GM12878 (cell line): ENCODE results near the gene SVIL. TPM values are rescaled to one million over a fixed set of nuclear protein-coding genes. Genes with fewer than 3 reads are reported as not detected.

Source experiments
- ATAC-seq: fragments of 200-7000 bp; cut with Tn5 transposase; 3 replicates; pipeline ENCODE4 v1.9.1; 2020; ENCODE audit warnings: mild to moderate bottlenecking, moderate library complexity
- BruUV-seq: library from RNA; stranded (reverse); fragments of 400-500 nt; replicated peaks from 2 replicates; lab custom pipeline; 2021; lab: Mats Ljungman, UMichigan
- CTCF ChIA-PET: fragments of 300-600 bp; sonication (Branson Sonifier 250); formaldehyde crosslinking; extraction: SDS; loops from one replicate; lab custom pipeline; 2021; ENCODE audit warnings: inconsistent platforms; lab: Yijun Ruan, JAX
- POLR2A ChIA-PET: fragments of 350-600 bp; formaldehyde crosslinking; extraction: SDS; loops from one replicate; lab custom pipeline; 2021; ENCODE audit warnings: inconsistent platforms; lab: Charles Lee
- RAD21 ChIA-PET: fragments of 300-600 bp; sonication (Branson Sonifier 250); formaldehyde crosslinking; loops from one replicate; lab custom pipeline; 2023; ENCODE audit warnings: antibody characterized with exemption; ENCODE audit not compliant: unreplicated experiment; lab: Charles Lee
- SMC1A ChIA-PET: fragments of 300-600 bp; sonication (Branson Sonifier 250); formaldehyde crosslinking; loops from one replicate; lab custom pipeline; 2023; ENCODE audit not compliant: unreplicated experiment, uncharacterized antibody; lab: Charles Lee
- DNase-seq: peaks from one replicate; pipeline ENCODE4 v3.0.0-alpha.2; 2011; ENCODE audit warnings: low read depth, low spot score
- FAIRE-seq: peaks from 3 replicates; lab custom pipeline; 2011; peaks lifted over from hg19 to GRCh38; lab: Jason Lieb, UNC
- H2AFZ ChIP-seq: 2 replicates; pipeline ENCODE4 v1.6.0; 2011; ENCODE audit warnings: low read depth, low read length, control low read depth; ENCODE audit not compliant: control insufficient read depth
- H3K27ac ChIP-seq: 2 replicates; pipeline ENCODE4 v1.5.1; 2011; ENCODE audit warnings: control low read depth; ENCODE audit not compliant: control insufficient read depth, insufficient read depth
- H3K27me3 ChIP-seq, 2 experiments: replicated peaks in 1 of 2; 2 replicates each; pipeline versions ENCODE4 v1.6.0 to v1.6.1; 2011; ENCODE audit warnings: low read length in 1 of 2; ENCODE audit not compliant: control insufficient read depth in 2 of 2, insufficient read depth in 2 of 2
- H3K36me3 ChIP-seq, 2 experiments: 2 replicates each; pipeline ENCODE4 v1.5.1; 2011; ENCODE audit warnings: low read length in 1 of 2; ENCODE audit not compliant: control insufficient read depth in 2 of 2, insufficient read depth in 2 of 2
- H3K4me1 ChIP-seq: 2 replicates; pipeline ENCODE4 v1.6.1; 2011; ENCODE audit warnings: mild to moderate bottlenecking, low read length, moderate library complexity, mixed read lengths; ENCODE audit not compliant: control insufficient read depth, insufficient read depth
- H3K4me2 ChIP-seq: 2 replicates; pipeline ENCODE4 v1.6.0; 2011; ENCODE audit warnings: control low read depth; ENCODE audit not compliant: control insufficient read depth, insufficient read depth
- H3K4me3 ChIP-seq: fragments of 200-600 bp; sonication (generic); 2 replicates; pipeline ENCODE4 v1.5.1; 2016
- H3K79me2 ChIP-seq: 2 replicates; pipeline ENCODE4 v1.6.0; 2011; ENCODE audit warnings: low read length; ENCODE audit not compliant: control insufficient read depth, insufficient read depth
- H3K9ac ChIP-seq: 2 replicates; pipeline ENCODE4 v1.8.0; 2011; ENCODE audit warnings: low read length, control low read depth, mixed read lengths; ENCODE audit not compliant: control insufficient read depth, insufficient read depth
- H3K9me3 ChIP-seq: replicated peaks from 3 replicates; pipeline ENCODE4 v1.5.1; 2011; ENCODE audit warnings: mild to moderate bottlenecking, low read length; ENCODE audit not compliant: control insufficient read depth, insufficient read depth
- H4K20me1 ChIP-seq: 2 replicates; pipeline ENCODE4 v1.6.0; 2011; ENCODE audit not compliant: control insufficient read depth, insufficient read depth
- BCLAF1 ChIP-seq: fragments of 450-650 bp; IDR thresholded peaks from 2 replicates; pipeline ENCODE4 v1.6.1; 2017; ENCODE audit warnings: antibody characterized with exemption, mild to moderate bottlenecking, moderate library complexity
- CHD2 ChIP-seq: IDR thresholded peaks from 2 replicates; pipeline ENCODE4 v1.6.1; 2011; ENCODE audit warnings: low read depth, low read length, improper control_type of control experiment, borderline replicate concordance
- E4F1 ChIP-seq: fragments of 450-650 bp; IDR thresholded peaks from 2 replicates; pipeline ENCODE4 v1.6.1; 2018; ENCODE audit warnings: borderline replicate concordance, mild to moderate bottlenecking; ENCODE audit not compliant: partially characterized antibody
- EGR1 ChIP-seq, 2 experiments: IDR thresholded peaks; 1 replicate in 1 of 2; 2 replicates in 1 of 2; pipeline ENCODE4 v1.6.1; 2011 to 2012; ENCODE audit warnings: low read depth in 2 of 2, low read length in 2 of 2, borderline replicate concordance in 1 of 2, mild to moderate bottlenecking in 1 of 2, moderate library complexity in 1 of 2
- ESRRA ChIP-seq: IDR thresholded peaks from 2 replicates; pipeline ENCODE4 v1.6.1; 2012; ENCODE audit warnings: mild to moderate bottlenecking, low read length, improper control_type of control experiment
- ETV6 ChIP-seq, 2 experiments: fragments of 450-650 bp in 1 of 2; IDR thresholded peaks in 1 of 2; conservative IDR thresholded peaks in 1 of 2; 2 replicates each; pipeline ENCODE4 v1.6.1; 2014; ENCODE audit warnings: antibody characterized with exemption in 1 of 2, borderline replicate concordance in 1 of 2, low read depth in 1 of 2, mild to moderate bottlenecking in 1 of 2, moderate library complexity in 1 of 2
- GABPA ChIP-seq: IDR thresholded peaks from 2 replicates; pipeline ENCODE4 v1.6.1; 2014; ENCODE audit warnings: antibody characterized with exemption, low read depth, mild to moderate bottlenecking, inconsistent platforms
- MYC ChIP-seq: IDR thresholded peaks from 2 replicates; pipeline ENCODE4 v1.6.1; 2011; ENCODE audit warnings: mild to moderate bottlenecking, low read length, moderate library complexity, inconsistent platforms; ENCODE audit not compliant: insufficient read depth, insufficient replicate concordance, insufficient read length, severe bottlenecking
- NFYA ChIP-seq: IDR thresholded peaks from 2 replicates; pipeline ENCODE4 v1.6.1; 2011; ENCODE audit warnings: low read depth, mild to moderate bottlenecking, low read length, improper control_type of control experiment, borderline replicate concordance
- POLR2AphosphoS5 ChIP-seq: IDR thresholded peaks from 2 replicates; pipeline ENCODE4 v1.6.1; 2011; ENCODE audit warnings: mild to moderate bottlenecking, low read length, inconsistent platforms
- RAD21 ChIP-seq: IDR thresholded peaks from 2 replicates; pipeline ENCODE4 v1.6.1; 2011; ENCODE audit warnings: mild to moderate bottlenecking, low read depth, low read length, moderate library complexity; ENCODE audit not compliant: insufficient read depth
- REST ChIP-seq: IDR thresholded peaks from 2 replicates; pipeline ENCODE4 v1.6.1; 2012; ENCODE audit warnings: mild to moderate bottlenecking, low read depth, low read length
- SMC3 ChIP-seq: IDR thresholded peaks from 2 replicates; pipeline ENCODE4 v1.6.1; 2011; ENCODE audit warnings: low read length, improper control_type of control experiment, borderline replicate concordance
- ZNF622 ChIP-seq: fragments of 450-650 bp; IDR thresholded peaks from 2 replicates; pipeline ENCODE4 v1.6.1; 2017; ENCODE audit warnings: mild to moderate bottlenecking, inconsistent platforms
- WGBS: methylation state at CpG from one replicate; pipeline ENCODE4 v1.1.6; 2016; ENCODE audit warnings: low lambda C conversion rate; ENCODE audit not compliant: insufficient replicate concordance, insufficient coverage; ENCODE audit errors: missing lambda C conversion rate; 5-methylcytosine and 5-hydroxymethylcytosine counted together
- in situ Hi-C: fragments of 300-500 bp; cut with MboI; formaldehyde crosslinking; loops from 9 replicates; pipeline ENCODE4 v1.14.3; 2018; ENCODE audit warnings: mixed read lengths
- intact Hi-C: fragments of 100-400 bp; cut with micrococcal nuclease; formaldehyde crosslinking; loops from one replicate; pipeline ENCODE4 v1.14.2; 2022; ENCODE audit not compliant: unreplicated experiment
- polyA plus RNA-seq, 11 experiments: library from polyadenylated mRNA; depleted of rRNA in 4 of 11; unstranded in 6 of 11; stranded (reverse) in 5 of 11; fragments of >200 nt; fragmentation: Nextera tagmentation in 4 of 11; fragmentation: Illumina TruSeq in 1 of 11; extraction: Ambion mirVana in 4 of 11; extraction: Trizol in 1 of 11; gene quantifications; 1 replicate in 1 of 11; 2 replicates in 10 of 11; pipeline versions ENCODE4 v1.2.1 to v1.2.3, GENCODE V29; 2011 to 2016; ENCODE audit warnings: inconsistent platforms in 2 of 11, missing spikeins in 2 of 11, low read depth in 1 of 11
- total RNA-seq, 4 experiments: library from RNA; depleted of rRNA in 3 of 4; stranded (reverse); fragments of >200 nt in 3 of 4; fragmentation: Illumina TruSeq in 1 of 4; extraction: Trizol in 1 of 4; gene quantifications; 2 replicates each; pipeline versions ENCODE4 v1.2.1 to v1.2.3, GENCODE V29; 2013 to 2021

Gene SVIL
- total and polyA plus RNA-seq, 10 of the 15 experiments (the other 5 are each of a cell fraction or from before 2014, with no cell fraction given), result 0.22 to 1.9 (median 0.87) TPM

GRCh38 chr10:29623797-29624196 lies 11.0 kb downstream of the SVIL start:
- Histone ChIP-seq H3K9ac (no peak overlapping the region), H3K4me1 (no peaks in the 10 kb centered on the region), H3K79me2 (no peaks in the 10 kb centered on the region), H3K4me2 (no peak overlapping the region), H3K36me3 (no peaks in the 10 kb centered on the region), H3K9me3 (no peaks in the 10 kb centered on the region), H3K4me3 (no peak overlapping the region), H3K27ac (no peak overlapping the region), H3K27me3 (no peaks in the 10 kb centered on the region), H4K20me1 (no peaks in the 10 kb centered on the region), H2AFZ (no peak overlapping the region)
- ATAC-seq (peak; percentile 22; the same call in 1 of the 3 replicates), FAIRE-seq (no peak), DNase-seq (no peak)
- BruUV-seq, result no TSS peak
- ChIA-PET RAD21 (interaction anchor here (0.9 to 1.2 kb wide), 2 partner anchors 9 to 109 kb away, joined by 3 to 6 read pairs; no protein-coding TSS in a partner anchor), CTCF (interaction anchor here (1.0 kb wide), 1 partner anchor 23 kb away, joined by 3 read pairs; no protein-coding TSS in a partner anchor), POLR2A (interaction anchor here (0.6 to 0.9 kb wide), 2 partner anchors 16 to 20 kb away, joined by 3 read pairs; no protein-coding TSS in a partner anchor), SMC1A (interaction anchor here (0.5 to 1.6 kb wide), 5 partner anchors 9 to 59 kb away, joined by 3 to 6 read pairs (median 3); no protein-coding TSS in a partner anchor)
- intact Hi-C loops (no loop called here), in situ Hi-C loops (no loop called here)
- 19% methylated on average over 4 of the region's 4 CpGs for WGBS
- TF ChIP-seq BCLAF1, result no peak
- TF ChIP-seq E4F1, result no peak
- TF ChIP-seq RAD21, result no peak
- no peak for TF ChIP-seq CHD2
- TF ChIP-seq SMC3, result no peak
- TF ChIP-seq POLR2AphosphoS5, result no peak
- TF ChIP-seq MYC, result no peak
- no peak for TF ChIP-seq ZNF622
- no peak for TF ChIP-seq NFYA
- TF ChIP-seq ETV6 (conservative IDR thresholded peaks at IDR 0.05 in 1 of 2, IDR thresholded peaks at IDR 0.05 in 1 of 2; ENCODE audit: borderline replicate concordance in 1 of 2, low read depth in 1 of 2), result no peak
- no peak for TF ChIP-seq EGR1 (IDR thresholded peaks at IDR 0.05; ENCODE audit: borderline replicate concordance in 1 of 2, low read depth in 2 of 2, low read length in 2 of 2)
- no peak for TF ChIP-seq GABPA
- TF ChIP-seq ESRRA, result no peak
- TF ChIP-seq REST, result no peak
